GM18517 (cell line): ENCODE data around the gene TNNI2.
"Not testable (repeated sequence)": the region's sequence is repeated elsewhere in the genome, so short reads cannot be mapped to it uniquely, and the experiment has no call there.

ENCODE experiments used
- ATAC-seq: cut with Tn5 transposase; IDR thresholded peaks from one replicate; pipeline ENCODE4 v1.9.1; 2021; ENCODE audit warnings: mild to moderate bottlenecking, moderate library complexity; ENCODE audit not compliant: unreplicated experiment

Gene TNNI2

GRCh38 chr11:1838426-1839144 is at the start of gene TNNI2:
Gene TNNI2, plus strand, starts transcription at chr11:1838981. Its CDS starts 716 bp downstream, at chr11:1839697.
- ATAC-seq, result no peak

GRCh38 chr11:1791912-1792311 is 46.9 kb upstream of the TNNI2 start:
- no peak for ATAC-seq

GRCh38 chr11:1792461-1792860 is 46.3 kb upstream of the TNNI2 start:
- ATAC-seq, result no peak

GRCh38 chr11:1793081-1793480 is 45.7 kb upstream of the TNNI2 start:
- no peak for ATAC-seq

GRCh38 chr11:1796413-1797011 is 42.3 kb upstream of the TNNI2 start:
- no peak for ATAC-seq

- no peak for ATAC-seq
Observed at GRCh38 chr11:1797391-1798125, 41.2 kb upstream of the TNNI2 start.

GRCh38 chr11:1803246-1803645 is 35.5 kb upstream of the TNNI2 start:
- ATAC-seq, result no peak

DNA sequence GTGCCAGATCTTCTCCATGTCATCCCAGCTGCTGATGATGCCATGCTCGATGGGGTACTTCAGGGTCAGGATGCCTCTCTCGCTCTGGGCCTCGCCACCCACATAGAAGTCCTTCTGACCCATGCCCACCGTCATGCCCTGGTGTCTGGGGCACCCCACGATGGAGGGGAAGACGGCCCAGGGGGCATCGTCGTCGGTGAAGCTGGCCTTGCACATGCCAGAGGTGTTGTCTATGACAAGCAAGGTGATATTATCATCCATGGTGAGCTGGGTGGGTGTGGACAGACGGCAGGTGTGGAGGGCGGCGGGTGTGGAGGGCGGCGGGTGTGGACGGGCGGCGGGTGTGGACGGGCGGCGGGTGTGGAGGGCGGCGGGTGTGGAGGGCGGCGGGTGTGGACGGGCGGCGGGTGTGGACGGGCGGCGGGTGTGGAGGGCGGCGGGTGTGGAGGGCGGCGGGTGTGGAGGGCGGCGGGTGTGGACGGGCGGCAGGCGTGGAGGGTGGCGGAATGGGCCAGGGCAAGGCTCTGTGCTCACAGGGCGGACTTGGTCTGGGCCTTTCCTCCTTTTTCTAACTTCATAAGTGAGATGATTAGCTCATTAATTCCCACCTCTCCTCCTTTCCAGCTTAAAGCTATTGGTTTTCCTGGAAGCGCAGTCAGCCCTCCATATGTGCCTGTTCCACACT is 34.8 kb upstream of the TNNI2 start:
- ATAC-seq, result not testable (repeated sequence)

- no peak for ATAC-seq
Observed at GRCh38 chr11:1805525-1805924, 33.3 kb upstream of the TNNI2 start.

DNA sequence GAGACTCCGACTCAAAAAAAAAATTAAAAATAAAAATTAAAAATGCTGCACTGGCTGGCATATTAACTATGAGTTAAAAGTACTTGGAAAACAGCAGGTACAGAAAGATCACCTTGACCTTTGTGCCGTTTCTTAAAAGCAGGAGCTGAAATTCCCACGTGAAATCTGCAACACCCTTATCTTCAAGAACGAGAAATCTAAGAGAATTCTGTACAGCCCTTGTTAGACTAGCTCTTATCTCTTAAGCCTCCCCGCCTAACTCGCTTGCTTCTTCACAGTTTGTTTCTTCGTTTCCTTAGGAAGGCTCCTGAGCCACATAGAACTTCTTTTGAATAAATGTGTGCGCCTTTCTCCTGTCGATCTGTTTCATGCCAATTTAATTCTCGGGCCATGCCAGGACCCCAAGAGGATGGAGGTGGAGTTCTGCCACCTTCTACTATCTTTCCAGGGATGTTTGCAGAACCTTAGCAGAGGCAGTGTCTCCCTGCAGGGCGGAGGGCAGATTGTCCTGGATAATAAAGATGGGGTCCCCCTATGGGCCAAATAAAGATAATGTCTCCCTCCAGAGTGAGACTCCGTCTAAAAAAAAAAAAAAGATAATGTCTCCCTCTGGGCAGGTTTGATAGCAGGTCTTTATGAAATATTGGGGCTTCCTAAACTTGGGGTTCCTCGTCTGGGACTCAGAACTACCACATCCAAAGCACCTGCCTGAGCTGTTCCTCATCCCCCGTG is 31.4 kb upstream of the TNNI2 start:
- ATAC-seq, result no peak

- ATAC-seq, result no peak
Observed at GRCh38 chr11:1810761-1811160, 28.0 kb upstream of the TNNI2 start.

- no peak for ATAC-seq
Observed at GRCh38 chr11:1812274-1812673, 26.5 kb upstream of the TNNI2 start.

DNA sequence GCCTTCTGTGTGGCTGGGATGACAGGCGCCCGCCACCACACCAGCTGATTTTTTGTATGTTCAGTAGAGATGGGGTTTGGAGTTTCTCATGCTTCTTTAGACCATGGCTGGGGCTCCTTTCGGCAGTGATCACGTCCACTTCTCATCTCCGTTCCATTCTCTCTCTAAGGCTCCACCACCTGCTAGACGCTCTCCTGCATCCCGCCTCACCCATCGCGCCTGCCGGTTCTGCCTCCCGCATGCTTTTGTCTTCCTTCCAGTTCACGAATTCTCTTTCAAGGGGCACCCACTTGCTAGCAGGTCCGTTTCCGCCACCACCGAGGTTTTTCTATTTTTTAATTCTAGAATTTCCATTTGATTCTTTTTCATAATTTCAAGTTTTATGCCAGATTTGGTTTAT is 26.0 kb upstream of the TNNI2 start:
- no peak for ATAC-seq

DNA sequence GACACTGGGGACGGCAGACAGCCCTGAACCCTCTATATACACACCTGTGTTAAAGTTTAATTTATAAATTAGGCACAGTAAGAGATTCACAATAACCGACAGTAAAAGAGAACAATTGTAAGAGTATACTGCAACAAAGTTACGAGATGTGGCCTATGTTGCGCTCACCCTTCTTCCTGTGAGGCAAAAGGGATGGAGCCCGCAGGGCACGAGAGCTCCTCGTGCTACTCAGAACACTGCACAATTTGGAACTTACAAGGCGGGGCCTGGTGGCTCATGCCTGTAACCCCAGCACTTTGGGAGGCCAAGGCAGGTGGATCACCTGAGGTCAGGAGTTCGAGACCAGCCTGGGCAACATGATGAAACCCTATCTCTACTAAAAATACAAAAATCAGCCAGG is 25.4 kb upstream of the TNNI2 start:
- ATAC-seq, result not testable (repeated sequence)

GRCh38 chr11:1814691-1815090 is 24.1 kb upstream of the TNNI2 start:
- ATAC-seq, result no peak

DNA sequence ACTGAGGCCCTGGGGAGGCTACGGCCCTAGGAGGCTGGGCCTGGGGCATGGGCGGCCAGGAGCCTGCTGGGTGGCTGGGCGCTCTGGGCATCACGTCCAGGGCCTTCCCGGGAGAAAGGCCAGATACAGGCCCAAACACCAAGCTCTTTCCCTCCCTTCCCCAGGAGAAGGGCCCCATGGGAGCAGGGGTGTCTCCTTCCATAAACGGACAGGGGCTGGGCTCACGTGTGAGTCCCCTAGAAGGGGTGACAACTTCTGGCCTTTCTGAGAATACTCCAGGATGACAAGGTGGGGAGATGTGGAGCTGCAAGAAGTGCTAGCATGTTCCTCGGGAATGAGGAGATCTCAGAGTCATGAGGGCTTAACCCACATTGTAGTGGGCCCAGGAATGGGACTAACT is 23.5 kb upstream of the TNNI2 start:
- no peak for ATAC-seq

GRCh38 chr11:1815751-1816150 is 23.0 kb upstream of the TNNI2 start:
- no peak for ATAC-seq

GRCh38 chr11:1817000-1817399 is 21.8 kb upstream of the TNNI2 start:
- ATAC-seq, result no peak

- no peak for ATAC-seq
Observed at GRCh38 chr11:1817511-1817910, 21.3 kb upstream of the TNNI2 start.

- ATAC-seq, result no peak
Observed at GRCh38 chr11:1819074-1819473, 19.7 kb upstream of the TNNI2 start.
